ENCODE measurements around the gene KLHDC9.

DNA sequence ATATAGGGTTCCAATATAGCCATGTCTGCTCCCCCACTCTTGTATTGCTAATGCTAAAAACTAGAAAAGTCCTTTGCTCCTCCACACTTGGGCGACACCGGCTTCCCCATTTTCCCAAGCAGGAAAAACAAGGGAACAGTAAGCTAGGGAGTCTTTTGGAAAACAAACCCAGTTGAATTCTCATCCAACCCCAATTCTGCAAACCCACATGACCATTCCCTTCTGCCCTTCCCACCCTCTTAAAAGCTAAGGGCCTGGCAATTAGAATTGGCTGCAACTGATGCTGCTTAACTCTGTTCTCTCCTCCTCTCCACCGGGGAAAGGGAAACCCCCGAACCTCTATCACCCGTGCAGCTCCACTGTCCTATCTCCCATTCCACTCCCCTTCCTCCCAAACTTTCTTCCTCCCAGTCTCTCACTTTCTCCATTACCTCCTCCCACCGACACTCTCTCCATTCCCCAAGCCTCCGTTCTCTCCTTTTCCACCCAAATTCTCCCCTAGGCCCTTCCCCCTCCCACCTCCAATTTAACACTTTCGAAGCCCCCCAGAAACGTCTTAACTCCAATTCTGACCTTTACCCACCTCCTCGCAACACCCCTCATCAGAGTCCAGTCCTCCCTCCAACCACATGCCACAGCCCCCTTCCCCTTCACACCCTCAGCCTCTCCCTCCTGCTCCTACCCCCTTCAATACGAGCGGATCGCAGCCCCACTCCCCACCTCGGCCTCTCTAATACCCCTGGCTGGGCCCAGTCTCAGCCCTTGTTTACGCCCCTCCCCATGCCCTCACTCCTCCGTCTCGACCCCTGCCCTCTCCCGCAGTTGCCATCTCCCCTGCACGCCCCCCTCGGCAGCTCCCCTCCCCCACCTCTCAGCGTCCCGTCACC is 33.6 kb downstream of the KLHDC9 start:
- TF ChIP-seq BRCA1 (CRISPR knock-in tag; IDR thresholded peaks at IDR 0.05) (no peak), NR2F6 (IDR thresholded peaks at IDR 0.05) (no peak), NR2F6 (CRISPR knock-in tag; IDR thresholded peaks at IDR 0.05) (no peak), ZNF24 (IDR thresholded peaks at IDR 0.05) (no peak), POLR2AphosphoS5 (IDR thresholded peaks at IDR 0.05; ENCODE audit: low read depth, low read length) (no peak), ZNF124 (CRISPR knock-in tag; IDR thresholded peaks at IDR 0.05) (no peak), CENPT (CRISPR knock-in tag; IDR thresholded peaks at IDR 0.05; ENCODE audit: low read depth) (no peak), ZNF274 (CRISPR knock-in tag; IDR thresholded peaks at IDR 0.05) (no peak), JDP2 (CRISPR knock-in tag; IDR thresholded peaks at IDR 0.05; ENCODE audit: borderline replicate concordance) (no peak)
- TF ChIP-seq, protein P1, sequence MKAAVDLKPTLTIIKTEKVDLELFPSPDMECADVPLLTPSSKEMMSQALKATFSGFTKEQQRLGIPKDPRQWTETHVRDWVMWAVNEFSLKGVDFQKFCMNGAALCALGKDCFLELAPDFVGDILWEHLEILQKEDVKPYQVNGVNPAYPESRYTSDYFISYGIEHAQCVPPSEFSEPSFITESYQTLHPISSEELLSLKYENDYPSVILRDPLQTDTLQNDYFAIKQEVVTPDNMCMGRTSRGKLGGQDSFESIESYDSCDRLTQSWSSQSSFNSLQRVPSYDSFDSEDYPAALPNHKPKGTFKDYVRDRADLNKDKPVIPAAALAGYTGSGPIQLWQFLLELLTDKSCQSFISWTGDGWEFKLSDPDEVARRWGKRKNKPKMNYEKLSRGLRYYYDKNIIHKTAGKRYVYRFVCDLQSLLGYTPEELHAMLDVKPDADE (CRISPR knock-in tag; IDR thresholded peaks at IDR 0.05) = no peak
- TF ChIP-seq, protein P2, sequence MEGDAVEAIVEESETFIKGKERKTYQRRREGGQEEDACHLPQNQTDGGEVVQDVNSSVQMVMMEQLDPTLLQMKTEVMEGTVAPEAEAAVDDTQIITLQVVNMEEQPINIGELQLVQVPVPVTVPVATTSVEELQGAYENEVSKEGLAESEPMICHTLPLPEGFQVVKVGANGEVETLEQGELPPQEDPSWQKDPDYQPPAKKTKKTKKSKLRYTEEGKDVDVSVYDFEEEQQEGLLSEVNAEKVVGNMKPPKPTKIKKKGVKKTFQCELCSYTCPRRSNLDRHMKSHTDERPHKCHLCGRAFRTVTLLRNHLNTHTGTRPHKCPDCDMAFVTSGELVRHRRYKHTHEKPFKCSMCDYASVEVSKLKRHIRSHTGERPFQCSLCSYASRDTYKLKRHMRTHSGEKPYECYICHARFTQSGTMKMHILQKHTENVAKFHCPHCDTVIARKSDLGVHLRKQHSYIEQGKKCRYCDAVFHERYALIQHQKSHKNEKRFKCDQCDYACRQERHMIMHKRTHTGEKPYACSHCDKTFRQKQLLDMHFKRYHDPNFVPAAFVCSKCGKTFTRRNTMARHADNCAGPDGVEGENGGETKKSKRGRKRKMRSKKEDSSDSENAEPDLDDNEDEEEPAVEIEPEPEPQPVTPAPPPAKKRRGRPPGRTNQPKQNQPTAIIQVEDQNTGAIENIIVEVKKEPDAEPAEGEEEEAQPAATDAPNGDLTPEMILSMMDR (CRISPR knock-in tag; IDR thresholded peaks at IDR 0.05) = no peak

Data from HepG2 (cell line).